Transverse colon (tissue), 4 donors: ENCODE measurements around the gene WAPL.

Source experiments
- POLR2A ChIP-seq: fragments of 450-650 bp; IDR thresholded peaks from one replicate; pipeline ENCODE4 v1.6.1; 2016; ENCODE audit warnings: antibody characterized with exemption, mild to moderate bottlenecking, moderate library complexity
- POLR2AphosphoS5 ChIP-seq, 3 donors: sonication (generic); formaldehyde crosslinking; IDR thresholded peaks; one replicate each; pipeline ENCODE4 v1.6.1; 2016; ENCODE audit warnings: antibody characterized with exemption in 3 of 3
- TF ChIP-seq, protein P1 (sequence below), 5 experiments: fragments of 200-600 bp in 3 of 5; fragments of 450-650 bp in 2 of 5; sonication (generic) in 3 of 5; IDR thresholded peaks; 1 replicate in 2 of 5; 2 replicates in 3 of 5; pipeline ENCODE4 v1.5.1; 2016 to 2017; ENCODE audit warnings: antibody characterized with exemption in 5 of 5, inconsistent platforms in 3 of 5, mild to moderate bottlenecking in 2 of 5, moderate library complexity in 1 of 5

DNA sequence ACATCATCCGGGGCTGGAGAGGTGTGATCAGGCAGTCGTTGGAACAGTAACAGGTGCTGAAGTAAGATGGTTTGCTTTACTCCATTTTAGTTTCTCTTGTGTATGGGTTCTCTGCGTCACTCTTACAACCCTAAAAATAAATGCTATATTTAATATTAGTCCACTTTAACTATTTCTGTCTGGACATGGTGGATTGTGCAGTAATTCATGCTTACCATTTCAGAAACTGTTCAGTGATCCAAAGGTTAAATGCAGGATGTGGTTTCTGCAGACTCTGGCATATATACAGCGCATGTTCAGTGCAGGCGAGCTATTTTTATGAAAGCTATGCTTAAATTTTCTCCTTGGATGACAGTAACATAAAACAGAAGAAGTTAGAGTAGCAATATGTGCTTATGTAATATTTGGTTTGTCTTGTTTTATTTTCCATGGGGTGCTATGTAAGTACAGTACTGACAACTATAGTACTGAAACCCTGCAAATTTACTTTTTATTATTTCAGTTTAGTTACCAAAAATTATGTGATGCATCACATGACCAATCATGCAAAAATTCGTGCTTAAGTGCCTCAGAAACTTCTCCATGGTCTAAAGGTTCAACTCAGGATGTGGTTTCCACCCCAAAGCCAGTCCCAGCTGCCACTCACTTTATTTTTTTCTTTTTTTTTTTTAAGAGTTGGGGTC is 108.4 kb downstream of the WAPL start:
- TF ChIP-seq, protein P1, sequence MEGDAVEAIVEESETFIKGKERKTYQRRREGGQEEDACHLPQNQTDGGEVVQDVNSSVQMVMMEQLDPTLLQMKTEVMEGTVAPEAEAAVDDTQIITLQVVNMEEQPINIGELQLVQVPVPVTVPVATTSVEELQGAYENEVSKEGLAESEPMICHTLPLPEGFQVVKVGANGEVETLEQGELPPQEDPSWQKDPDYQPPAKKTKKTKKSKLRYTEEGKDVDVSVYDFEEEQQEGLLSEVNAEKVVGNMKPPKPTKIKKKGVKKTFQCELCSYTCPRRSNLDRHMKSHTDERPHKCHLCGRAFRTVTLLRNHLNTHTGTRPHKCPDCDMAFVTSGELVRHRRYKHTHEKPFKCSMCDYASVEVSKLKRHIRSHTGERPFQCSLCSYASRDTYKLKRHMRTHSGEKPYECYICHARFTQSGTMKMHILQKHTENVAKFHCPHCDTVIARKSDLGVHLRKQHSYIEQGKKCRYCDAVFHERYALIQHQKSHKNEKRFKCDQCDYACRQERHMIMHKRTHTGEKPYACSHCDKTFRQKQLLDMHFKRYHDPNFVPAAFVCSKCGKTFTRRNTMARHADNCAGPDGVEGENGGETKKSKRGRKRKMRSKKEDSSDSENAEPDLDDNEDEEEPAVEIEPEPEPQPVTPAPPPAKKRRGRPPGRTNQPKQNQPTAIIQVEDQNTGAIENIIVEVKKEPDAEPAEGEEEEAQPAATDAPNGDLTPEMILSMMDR (IDR thresholded peaks at IDR 0.05) = no peak
- TF ChIP-seq POLR2A = no peak
- TF ChIP-seq POLR2AphosphoS5 (IDR thresholded peaks at IDR 0.05) = peak in 2 of 3 donors; percentile 39 to 51
